Keratinocyte (primary cell): ENCODE measurements around the gene PTPRN2. TPM values are rescaled to one million over a fixed set of nuclear protein-coding genes. Genes with fewer than 3 reads are reported as not detected.

Experiments used
- DNase-seq: peaks from one replicate; pipeline ENCODE4 v3.0.0-alpha.2; 2011; ENCODE audit warnings: low read depth, missing footprints, low spot score
- FAIRE-seq: peaks from 2 replicates; lab custom pipeline; 2011; peaks lifted over from hg19 to GRCh38; lab: Jason Lieb, UNC
- H2AFZ ChIP-seq: 2 replicates; pipeline ENCODE4 v1.6.0; 2012; ENCODE audit warnings: low read length, control low read depth, inconsistent platforms; ENCODE audit not compliant: control insufficient read depth
- H3K27ac ChIP-seq: 2 replicates; pipeline ENCODE4 v1.5.1; 2011; ENCODE audit warnings: low read length; ENCODE audit not compliant: control insufficient read depth, insufficient read depth
- H3K27me3 ChIP-seq: 3 replicates; pipeline ENCODE4 v1.6.0; 2011; ENCODE audit warnings: low read length; ENCODE audit not compliant: control insufficient read depth, insufficient read depth; ENCODE audit errors: extremely low read depth
- H3K36me3 ChIP-seq, 2 experiments: 2 replicates in 1 of 2; 3 replicates in 1 of 2; pipeline ENCODE4 v1.5.1; 2011; ENCODE audit warnings: low read length in 2 of 2, mild to moderate bottlenecking in 1 of 2; ENCODE audit not compliant: control insufficient read depth in 2 of 2, insufficient read depth in 2 of 2; ENCODE audit errors: extremely low read depth in 1 of 2
- H3K4me1 ChIP-seq: 3 replicates; pipeline ENCODE4 v1.5.1; 2011; ENCODE audit warnings: low read length; ENCODE audit not compliant: control insufficient read depth, insufficient read depth; ENCODE audit errors: extremely low read depth
- H3K4me2 ChIP-seq: 3 replicates; pipeline ENCODE4 v1.6.0; 2011; ENCODE audit warnings: low read depth, low read length; ENCODE audit not compliant: control insufficient read depth, insufficient read depth; ENCODE audit errors: extremely low read depth
- H3K4me3 ChIP-seq, 3 experiments: fragments of 200-600 bp in 1 of 3; sonication (generic) in 1 of 3; 2 replicates in 2 of 3; 3 replicates in 1 of 3; pipeline ENCODE4 v1.5.1; 2011 to 2016; ENCODE audit warnings: low read length in 3 of 3, mild to moderate bottlenecking in 3 of 3, control low read depth in 2 of 3, inconsistent platforms in 1 of 3, low read depth in 1 of 3, mixed read lengths in 1 of 3, mixed run types in 1 of 3, moderate library complexity in 1 of 3; ENCODE audit not compliant: control insufficient read depth in 2 of 3, insufficient read depth in 2 of 3; ENCODE audit errors: extremely low read depth in 1 of 3
- H3K79me2 ChIP-seq: 2 replicates; pipeline ENCODE4 v1.6.0; 2012; ENCODE audit warnings: low read length; ENCODE audit not compliant: control insufficient read depth, insufficient read depth
- H3K9ac ChIP-seq: 3 replicates; pipeline ENCODE4 v1.6.0; 2011; ENCODE audit warnings: low read length; ENCODE audit not compliant: control insufficient read depth, insufficient read depth; ENCODE audit errors: extremely low read depth
- H3K9me1 ChIP-seq: 3 replicates; pipeline ENCODE4 v1.6.0; 2011; ENCODE audit warnings: low read length; ENCODE audit not compliant: control insufficient read depth, insufficient read depth; ENCODE audit errors: extremely low read depth
- H3K9me3 ChIP-seq: 2 replicates; pipeline ENCODE4 v1.5.1; 2012; ENCODE audit warnings: low read depth, low read length; ENCODE audit not compliant: control insufficient read depth
- H4K20me1 ChIP-seq: 3 replicates; pipeline ENCODE4 v1.6.0; 2011; ENCODE audit warnings: low read length; ENCODE audit not compliant: control insufficient read depth, insufficient read depth; ENCODE audit errors: extremely low read depth
- CTCF ChIP-seq, 3 experiments: IDR thresholded peaks in 1 of 3; conservative IDR thresholded peaks in 1 of 3; optimal IDR thresholded peaks in 1 of 3; 2 replicates in 2 of 3; 3 replicates in 1 of 3; pipeline versions ENCODE3 to v1.5.1; 2011; ENCODE audit warnings: low read length in 3 of 3, mild to moderate bottlenecking in 3 of 3, moderate library complexity in 2 of 3, control low read depth in 1 of 3, inconsistent platforms in 1 of 3; ENCODE audit not compliant: insufficient read depth in 2 of 3; ENCODE audit errors: extremely low read depth in 1 of 3
- EZH2 ChIP-seq: IDR thresholded peaks from one replicate; pipeline ENCODE4 v1.6.1; 2012; ENCODE audit warnings: inconsistent platforms, mild to moderate bottlenecking, low read length, moderate library complexity
- dilution Hi-C: fragments of 300-500 bp; cut with MboI; formaldehyde crosslinking; loops from one replicate; pipeline ENCODE4 v1.7.0; 2020; ENCODE audit warnings: low sequenced_read_pairs; ENCODE audit not compliant: extremely low pct_ligation_motif_present
- polyA plus RNA-seq, 5 experiments: library from polyadenylated mRNA; depleted of rRNA in 3 of 5; stranded (reverse) in 3 of 5; stranded (forward) in 1 of 5; unstranded in 1 of 5; fragments of >200 nt; gene quantifications; 1 replicate in 1 of 5; 2 replicates in 3 of 5; 3 replicates in 1 of 5; pipeline versions ENCODE4 v1.2.1 to v1.2.3, GENCODE V29; 2011 to 2012; ENCODE audit warnings: missing spikeins in 2 of 5, low read depth in 1 of 5, low replicate concordance in 1 of 5

Gene PTPRN2
- polyA plus RNA-seq, 1 donor (not counting 4 experiments of a cell fraction or from before 2014, with no cell fraction given), result not detected

GRCh38 chr7:158111906-158112570 is 475.6 kb downstream of the PTPRN2 start:
- TF ChIP-seq EZH2 (no peak), CTCF (optimal IDR thresholded peaks at IDR 0.05 in 1 of 3, IDR thresholded peaks at IDR 0.05 in 1 of 3, conservative IDR thresholded peaks at IDR 0.05 in 1 of 3; ENCODE audit: extremely low read depth in 1 of 3, insufficient read depth in 2 of 3, low read length in 3 of 3) (no peak)
- no peak for DNase-seq
- Histone ChIP-seq H3K27me3 (no peaks in the 10 kb centered on the region), H3K4me3 (no peak overlapping the region), H4K20me1 (no peaks in the 10 kb centered on the region), H3K4me2 (no peak overlapping the region), H3K9ac (no peak overlapping the region), H3K27ac (no peak overlapping the region), H3K9me3 (peaks cover 30% of the 10 kb centered on the region), H3K79me2 (no peaks in the 10 kb centered on the region), H2AFZ (no peak overlapping the region), H3K4me1 (no peaks in the 10 kb centered on the region), H3K36me3 (no peaks in the 10 kb centered on the region), H3K9me1 (no peaks in the 10 kb centered on the region)
- FAIRE-seq, result no peak
- dilution Hi-C loops, result no loop called here

GRCh38 chr7:158111049-158111751 is 476.4 kb downstream of the PTPRN2 start:
- DNase-seq, result no peak

More at GRCh38 chr7:158111049-158111751, 476.4 kb downstream of the PTPRN2 start:
- TF ChIP-seq EZH2 (no peak), CTCF (optimal IDR thresholded peaks at IDR 0.05 in 1 of 3, IDR thresholded peaks at IDR 0.05 in 1 of 3, conservative IDR thresholded peaks at IDR 0.05 in 1 of 3; ENCODE audit: extremely low read depth in 1 of 3, insufficient read depth in 2 of 3, low read length in 3 of 3) (no peak)
- dilution Hi-C loops, result no loop called here
- H3K9me3 ChIP-seq, result peaks cover 30% of the 10 kb centered on the region
- no peaks in the 10 kb centered on the region for H3K27me3 ChIP-seq
- no peaks in the 10 kb centered on the region for H4K20me1 ChIP-seq
- H3K79me2 ChIP-seq, result no peaks in the 10 kb centered on the region
- no peaks in the 10 kb centered on the region for H3K36me3 ChIP-seq
- no peaks in the 10 kb centered on the region for H3K4me1 ChIP-seq
- FAIRE-seq, result no peak
- H3K9ac ChIP-seq, result no peak overlapping the region
- H3K9me1 ChIP-seq, result no peaks in the 10 kb centered on the region
- H2AFZ ChIP-seq, result no peak overlapping the region
- no peak overlapping the region for H3K27ac ChIP-seq
- H3K4me2 ChIP-seq, result no peak overlapping the region
- H3K4me3 ChIP-seq, result no peak overlapping the region
